DND-41 (cell line): ENCODE results near the gene TTLL11.
"Not testable (repeated sequence)": the region's sequence is repeated elsewhere in the genome, so short reads cannot be mapped to it uniquely, and the experiment has no call there.

Experiments used
- ATAC-seq: fragments of 200-7000 bp; cut with Tn5 transposase; 3 replicates; pipeline ENCODE4 v1.9.1; 2021; ENCODE audit warnings: low read depth; ENCODE audit not compliant: insufficient read depth
- DNase-seq: peaks from one replicate; pipeline ENCODE4 v3.0.0-alpha.2; 2020
- H2AFZ ChIP-seq: 2 replicates; pipeline ENCODE4 v1.6.0; 2012; ENCODE audit warnings: low read depth, low read length
- H3K27ac ChIP-seq: 2 replicates; pipeline ENCODE4 v1.5.1; 2012; ENCODE audit warnings: low read length, inconsistent platforms
- H3K27me3 ChIP-seq: fragments of 200-600 bp; sonication (generic); 2 replicates; pipeline ENCODE4 v1.6.0; 2012; ENCODE audit warnings: low read length, mild to moderate bottlenecking, inconsistent platforms; ENCODE audit not compliant: insufficient read depth, poor library complexity
- H3K36me3 ChIP-seq: 2 replicates; pipeline ENCODE4 v1.5.1; 2012; ENCODE audit warnings: low read length, inconsistent platforms; ENCODE audit not compliant: insufficient read depth
- H3K4me1 ChIP-seq: 2 replicates; pipeline ENCODE4 v1.5.1; 2012; ENCODE audit warnings: mild to moderate bottlenecking, low read length; ENCODE audit not compliant: insufficient read depth
- H3K4me2 ChIP-seq: 2 replicates; pipeline ENCODE4 v1.6.0; 2012; ENCODE audit warnings: mild to moderate bottlenecking, moderate library complexity, low read length, inconsistent platforms; ENCODE audit not compliant: insufficient read depth
- H3K4me3 ChIP-seq, 2 experiments: fragments of 200-600 bp in 1 of 2; shearing (Covaris generic) in 1 of 2; 2 replicates each; pipeline ENCODE4 v1.5.1; 2012 to 2016; ENCODE audit warnings: inconsistent platforms in 2 of 2, low read length in 2 of 2, mild to moderate bottlenecking in 2 of 2, low read depth in 1 of 2, moderate library complexity in 1 of 2
- H3K79me2 ChIP-seq: 2 replicates; pipeline ENCODE4 v1.6.0; 2012; ENCODE audit warnings: low read length, inconsistent platforms; ENCODE audit not compliant: insufficient read depth
- H3K9ac ChIP-seq: 2 replicates; pipeline ENCODE4 v1.6.0; 2012; ENCODE audit warnings: low read depth, mild to moderate bottlenecking, inconsistent platforms, low read length, moderate library complexity
- H3K9me3 ChIP-seq: 2 replicates; pipeline ENCODE4 v1.5.1; 2012; ENCODE audit warnings: low read length, moderate library complexity, mild to moderate bottlenecking, inconsistent platforms; ENCODE audit not compliant: insufficient read depth, severe bottlenecking
- H4K20me1 ChIP-seq: 2 replicates; pipeline ENCODE4 v1.6.0; 2012; ENCODE audit warnings: low read length; ENCODE audit not compliant: insufficient read depth
- CTCF ChIP-seq: IDR thresholded peaks from 2 replicates; pipeline ENCODE4 v1.5.1; 2012; ENCODE audit warnings: borderline replicate concordance, low read length, moderate library complexity, mild to moderate bottlenecking; ENCODE audit not compliant: poor library complexity, severe bottlenecking; ENCODE audit errors: extremely low read depth
- EZH2 ChIP-seq: IDR thresholded peaks from 3 replicates; pipeline ENCODE4 v1.6.1; 2012; ENCODE audit warnings: borderline replicate concordance, low read depth, mild to moderate bottlenecking, moderate library complexity, low read length, inconsistent platforms; ENCODE audit not compliant: severe bottlenecking

Gene TTLL11

GRCh38 chr9:121800376-121800775 lies 292.7 kb downstream of the TTLL11 start:
- Histone ChIP-seq H3K36me3 (no peaks in the 10 kb centered on the region), H4K20me1 (no peaks in the 10 kb centered on the region), H3K27ac (no peak overlapping the region), H3K27me3 (no peaks in the 10 kb centered on the region), H3K4me3 (no peak overlapping the region), H3K4me1 (no peaks in the 10 kb centered on the region), H2AFZ (no peak overlapping the region), H3K9ac (no peak overlapping the region), H3K79me2 (no peaks in the 10 kb centered on the region), H3K9me3 (no peaks in the 10 kb centered on the region), H3K4me2 (no peak overlapping the region)
- DNase-seq (no peak), ATAC-seq (no peak)
- TF ChIP-seq EZH2: no peak
- TF ChIP-seq CTCF: no peak

GRCh38 chr9:121798941-121799340 lies 294.2 kb downstream of the TTLL11 start:
- no peaks in the 10 kb centered on the region for H3K27me3 ChIP-seq
- no peaks in the 10 kb centered on the region for H3K9me3 ChIP-seq
- DNase-seq (no peak), ATAC-seq (no peak)
- H3K79me2 ChIP-seq: no peaks in the 10 kb centered on the region
- no peaks in the 10 kb centered on the region for H4K20me1 ChIP-seq
- no peak for TF ChIP-seq EZH2
- H3K9ac ChIP-seq: no peak overlapping the region
- H2AFZ ChIP-seq: no peak overlapping the region
- no peaks in the 10 kb centered on the region for H3K36me3 ChIP-seq
- no peaks in the 10 kb centered on the region for H3K4me1 ChIP-seq
- no peak overlapping the region for H3K27ac ChIP-seq
- H3K4me2 ChIP-seq: no peak overlapping the region
- no peak overlapping the region for H3K4me3 ChIP-seq

GRCh38 chr9:121797081-121797480 lies 296.0 kb downstream of the TTLL11 start:
- no peaks in the 10 kb centered on the region for H3K79me2 ChIP-seq
- DNase-seq (no peak), ATAC-seq (no peak)
- H3K27ac ChIP-seq: no peak overlapping the region
- H4K20me1 ChIP-seq: no peaks in the 10 kb centered on the region
- TF ChIP-seq CTCF: no peak
- TF ChIP-seq EZH2: no peak
- no peak overlapping the region for H3K4me3 ChIP-seq
- no peak overlapping the region for H3K4me2 ChIP-seq
- H3K4me1 ChIP-seq: no peaks in the 10 kb centered on the region
- no peaks in the 10 kb centered on the region for H3K9me3 ChIP-seq
- H3K36me3 ChIP-seq: no peaks in the 10 kb centered on the region
- H3K9ac ChIP-seq: no peak overlapping the region
- H3K27me3 ChIP-seq: no peaks in the 10 kb centered on the region
- no peak overlapping the region for H2AFZ ChIP-seq

GRCh38 chr9:121794334-121794733 lies 298.8 kb downstream of the TTLL11 start:
- H3K4me2 ChIP-seq, H3K27me3 ChIP-seq, ATAC-seq, H3K4me1 ChIP-seq, H3K79me2 ChIP-seq, H3K9ac ChIP-seq, H3K36me3 ChIP-seq, H4K20me1 ChIP-seq, DNase-seq, H3K27ac ChIP-seq, H3K9me3 ChIP-seq, H2AFZ ChIP-seq, H3K4me3 ChIP-seq: not testable (repeated sequence)

- H3K36me3 ChIP-seq, H3K9me3 ChIP-seq, H3K4me2 ChIP-seq, H3K27ac ChIP-seq, ATAC-seq, H3K4me1 ChIP-seq, H2AFZ ChIP-seq, H3K4me3 ChIP-seq, H3K9ac ChIP-seq, H3K79me2 ChIP-seq, H4K20me1 ChIP-seq, DNase-seq, H3K27me3 ChIP-seq: not testable (repeated sequence)
Measured at GRCh38 chr9:121792476-121792875, 300.6 kb downstream of the TTLL11 start.
